ENCODE measurements around the gene C9orf152. TPM values are rescaled to one million over a fixed set of nuclear protein-coding genes. Genes with fewer than 3 reads are reported as not detected.

Gene C9orf152
- total RNA-seq, 1 experiment from 2014 or later = 1.7 TPM

GRCh38 chr9:110189559-110190320, 18.2 kb downstream of the C9orf152 start:
- CTCF ChIA-PET = no interaction called here
- intact Hi-C loops (cut with micrococcal nuclease; ENCODE audit: unreplicated experiment) = loop anchor here (10.0 kb wide), 1 partner anchor 155 kb away; no protein-coding TSS in a partner anchor

GRCh38 chr9:110188991-110189390, 19.0 kb downstream of the C9orf152 start:
- no peak overlapping the region for H3K4me3 Mint-ChIP-seq (ENCODE audit: low read depth, unreplicated experiment)
- peaks cover 17% of the 10 kb centered on the region for H3K4me1 Mint-ChIP-seq (ENCODE audit: low read depth, unreplicated experiment)
- H3K36me3 Mint-ChIP-seq (ENCODE audit: insufficient read depth, unreplicated experiment) = peaks cover 4% of the 10 kb centered on the region
- CTCF ChIA-PET = no interaction called here
- no peak overlapping the region for H3K27ac Mint-ChIP-seq (ENCODE audit: unreplicated experiment)
- intact Hi-C loops (cut with micrococcal nuclease; ENCODE audit: unreplicated experiment) = loop anchor here (10.0 kb wide), 1 partner anchor 156 kb away; no protein-coding TSS in a partner anchor
- no peak for TF ChIP-seq CTCF (IDR thresholded peaks at IDR 0.05; ENCODE audit: unreplicated experiment)
- H3K9me3 Mint-ChIP-seq (ENCODE audit: low read depth, unreplicated experiment) = no peaks in the 10 kb centered on the region
- H3K27me3 Mint-ChIP-seq (ENCODE audit: unreplicated experiment) = no peaks in the 10 kb centered on the region
- no peak for DNase-seq
- no TSS peak for BruUV-seq (replicated peaks)

More at GRCh38 chr9:110189559-110190320, 18.2 kb downstream of the C9orf152 start:
- no peak overlapping the region for H3K4me3 Mint-ChIP-seq (ENCODE audit: low read depth, unreplicated experiment)
- H3K27ac Mint-ChIP-seq (ENCODE audit: unreplicated experiment) = no peak overlapping the region
- peaks cover 23% of the 10 kb centered on the region for H3K4me1 Mint-ChIP-seq (ENCODE audit: low read depth, unreplicated experiment)
- H3K36me3 Mint-ChIP-seq (ENCODE audit: insufficient read depth, unreplicated experiment) = peaks cover 4% of the 10 kb centered on the region
- H3K9me3 Mint-ChIP-seq (ENCODE audit: low read depth, unreplicated experiment) = no peaks in the 10 kb centered on the region
- DNase-seq = no peak
- BruUV-seq (replicated peaks) = no TSS peak
- H3K27me3 Mint-ChIP-seq (ENCODE audit: unreplicated experiment) = no peaks in the 10 kb centered on the region
- no peak for TF ChIP-seq CTCF (IDR thresholded peaks at IDR 0.05; ENCODE audit: unreplicated experiment)

- no peaks in the 10 kb centered on the region for H3K27me3 Mint-ChIP-seq (ENCODE audit: unreplicated experiment)
- no peak overlapping the region for H3K27ac Mint-ChIP-seq (ENCODE audit: unreplicated experiment)
- no peak overlapping the region for H3K4me3 Mint-ChIP-seq (ENCODE audit: low read depth, unreplicated experiment)
- no peaks in the 10 kb centered on the region for H3K9me3 Mint-ChIP-seq (ENCODE audit: low read depth, unreplicated experiment)
- no peak for DNase-seq
- CTCF ChIA-PET = interaction anchor here (0.5 to 0.6 kb wide), 4 partner anchors 8 to 98 kb away, joined by 4 to 9 read pairs (median 5); no protein-coding TSS in a partner anchor
- BruUV-seq (replicated peaks) = no TSS peak
- no peak for TF ChIP-seq CTCF (IDR thresholded peaks at IDR 0.05; ENCODE audit: unreplicated experiment)
- H3K36me3 Mint-ChIP-seq (ENCODE audit: insufficient read depth, unreplicated experiment) = peaks cover 4% of the 10 kb centered on the region
- intact Hi-C loops (cut with micrococcal nuclease; ENCODE audit: unreplicated experiment) = loop anchor here (10.0 kb wide), 1 partner anchor 157 kb away; no protein-coding TSS in a partner anchor
- peaks cover 10% of the 10 kb centered on the region for H3K4me1 Mint-ChIP-seq (ENCODE audit: low read depth, unreplicated experiment)
These were observed 19.9 kb downstream of the C9orf152 start for GRCh38 chr9:110188101-110188500.

- H3K27ac Mint-ChIP-seq (ENCODE audit: unreplicated experiment) = no peak overlapping the region
- no peaks in the 10 kb centered on the region for H3K9me3 Mint-ChIP-seq (ENCODE audit: low read depth, unreplicated experiment)
- no peaks in the 10 kb centered on the region for H3K27me3 Mint-ChIP-seq (ENCODE audit: unreplicated experiment)
- no peaks in the 10 kb centered on the region for H3K4me1 Mint-ChIP-seq (ENCODE audit: low read depth, unreplicated experiment)
- intact Hi-C loops (cut with micrococcal nuclease; ENCODE audit: unreplicated experiment) = loop anchor here (10.0 kb wide), 1 partner anchor 158 kb away; no protein-coding TSS in a partner anchor
- no TSS peak for BruUV-seq (replicated peaks)
- DNase-seq = no peak
- CTCF ChIA-PET = no interaction called here
- no peak overlapping the region for H3K4me3 Mint-ChIP-seq (ENCODE audit: low read depth, unreplicated experiment)
- no peak for TF ChIP-seq CTCF (IDR thresholded peaks at IDR 0.05; ENCODE audit: unreplicated experiment)
- H3K36me3 Mint-ChIP-seq (ENCODE audit: insufficient read depth, unreplicated experiment) = peaks cover 4% of the 10 kb centered on the region
These were observed 20.8 kb downstream of the C9orf152 start for GRCh38 chr9:110187126-110187525.
